ENCODE data around the gene RNF167.

RNF167 gene

DNA sequence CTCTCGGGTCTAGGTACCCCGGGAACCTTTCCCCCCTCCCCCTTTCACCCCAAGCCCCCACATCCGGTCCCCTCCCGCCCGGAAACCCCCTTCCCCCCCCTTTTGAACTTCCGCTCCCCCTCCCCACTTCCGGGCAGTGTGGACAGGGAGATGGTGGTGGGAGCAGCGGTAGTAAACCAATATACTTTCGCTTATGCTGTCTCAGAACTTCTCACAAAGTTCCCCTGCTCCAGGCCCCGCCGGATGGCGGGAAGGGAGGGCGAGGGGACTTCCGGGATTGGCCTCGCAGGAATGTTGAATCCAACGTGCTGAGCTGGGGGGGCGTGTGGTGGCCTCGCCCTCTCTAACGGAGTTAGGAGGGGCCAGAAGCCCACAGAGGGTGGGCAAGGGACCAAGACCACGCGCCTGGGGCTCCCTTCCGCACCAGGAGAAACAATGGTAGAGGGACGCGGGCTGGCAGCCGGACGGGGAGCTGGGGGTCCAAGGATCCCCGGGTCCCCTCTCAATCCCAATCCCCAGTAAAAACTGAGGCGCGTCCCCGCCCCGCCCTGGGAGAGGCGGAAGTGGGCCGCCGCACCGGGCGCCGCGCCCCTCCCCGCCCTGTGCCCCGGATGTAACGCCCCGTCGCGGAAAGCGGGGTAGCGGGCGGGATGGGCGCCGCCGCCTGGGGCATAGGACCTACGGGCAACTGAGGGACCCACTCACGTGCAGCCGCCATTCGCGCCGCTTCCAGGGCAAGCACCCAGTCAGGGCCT lies 7.5 kb downstream of the RNF167 start:
- Histone ChIP-seq H3K27me3 (ENCODE audit: low read depth, low read length) (no peaks in the 10 kb centered on the region), H3K27ac (ENCODE audit: low read length) (peak overlapping the region; percentile 100), H3K4me3 (ENCODE audit: low read length) (peak overlapping the region; percentile 99), H4K20me1 (ENCODE audit: insufficient read depth, low read length) (peaks cover 30% of the 10 kb centered on the region), H3K79me2 (ENCODE audit: low read length) (peaks cover 77% of the 10 kb centered on the region), H3K4me1 (ENCODE audit: low read length) (peaks cover 39% of the 10 kb centered on the region), H3K9me3 (ENCODE audit: insufficient read depth, low read length) (no peaks in the 10 kb centered on the region), H2AFZ (ENCODE audit: low read depth, low read length) (no peak overlapping the region), H3K4me2 (ENCODE audit: low read length) (peak overlapping the region; percentile 98), H3K9ac (ENCODE audit: low read length) (peak overlapping the region; percentile 100), H3K36me3 (replicated peaks; ENCODE audit: low read depth, low read length) (peaks cover 48% of the 10 kb centered on the region)
- TF ChIP-seq EZH2phosphoT487 (IDR thresholded peaks at IDR 0.05; ENCODE audit: low read depth) = no peak
- TF ChIP-seq, protein P1, sequence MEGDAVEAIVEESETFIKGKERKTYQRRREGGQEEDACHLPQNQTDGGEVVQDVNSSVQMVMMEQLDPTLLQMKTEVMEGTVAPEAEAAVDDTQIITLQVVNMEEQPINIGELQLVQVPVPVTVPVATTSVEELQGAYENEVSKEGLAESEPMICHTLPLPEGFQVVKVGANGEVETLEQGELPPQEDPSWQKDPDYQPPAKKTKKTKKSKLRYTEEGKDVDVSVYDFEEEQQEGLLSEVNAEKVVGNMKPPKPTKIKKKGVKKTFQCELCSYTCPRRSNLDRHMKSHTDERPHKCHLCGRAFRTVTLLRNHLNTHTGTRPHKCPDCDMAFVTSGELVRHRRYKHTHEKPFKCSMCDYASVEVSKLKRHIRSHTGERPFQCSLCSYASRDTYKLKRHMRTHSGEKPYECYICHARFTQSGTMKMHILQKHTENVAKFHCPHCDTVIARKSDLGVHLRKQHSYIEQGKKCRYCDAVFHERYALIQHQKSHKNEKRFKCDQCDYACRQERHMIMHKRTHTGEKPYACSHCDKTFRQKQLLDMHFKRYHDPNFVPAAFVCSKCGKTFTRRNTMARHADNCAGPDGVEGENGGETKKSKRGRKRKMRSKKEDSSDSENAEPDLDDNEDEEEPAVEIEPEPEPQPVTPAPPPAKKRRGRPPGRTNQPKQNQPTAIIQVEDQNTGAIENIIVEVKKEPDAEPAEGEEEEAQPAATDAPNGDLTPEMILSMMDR (IDR thresholded peaks at IDR 0.05; ENCODE audit: low read depth, low read length) = no peak

DNA sequence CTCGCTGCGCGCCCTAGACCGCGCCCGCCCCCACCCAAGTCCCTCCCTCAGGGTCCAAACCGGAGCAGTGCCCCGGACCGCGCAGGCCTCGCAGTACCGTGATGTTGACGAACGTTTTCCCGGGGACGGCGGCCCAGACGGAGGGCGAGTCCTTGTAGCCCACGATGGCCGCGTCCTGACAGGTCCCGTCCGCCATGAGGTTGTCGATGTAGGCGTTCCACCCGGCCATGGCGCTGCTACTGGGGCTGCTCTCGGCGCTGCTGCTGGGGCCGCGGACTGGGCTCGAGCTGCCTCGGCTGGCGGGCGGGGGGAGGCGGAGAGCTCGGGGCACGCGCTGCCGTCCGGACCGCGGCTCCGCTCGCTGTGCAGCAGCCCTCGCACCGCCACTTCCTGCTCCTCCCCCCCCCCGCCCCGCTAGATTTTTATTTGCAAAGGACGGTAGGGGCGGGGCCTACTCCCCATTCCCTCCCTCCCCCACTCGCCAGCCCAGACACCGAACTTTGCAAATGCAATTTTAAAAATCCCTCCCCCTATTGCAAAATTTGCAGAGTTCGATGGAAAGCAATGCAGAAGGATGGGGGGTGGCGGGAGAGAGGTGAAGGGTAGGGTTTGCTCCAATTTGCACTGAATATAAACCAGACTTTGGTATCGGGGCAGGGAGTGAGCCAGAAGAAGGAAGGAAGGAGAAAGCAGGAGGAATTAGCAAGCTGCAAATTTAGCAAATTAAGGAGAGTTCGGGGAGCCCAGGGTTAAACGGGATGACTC lies 8.3 kb downstream of the RNF167 start, which contains the start of gene PFN1:
Gene PFN1, minus strand, starts transcription at position 365 of the 765 bp plus-strand sequence. Its CDS starts 136 bp downstream, at position 229.
- H4K20me1 ChIP-seq (ENCODE audit: insufficient read depth, low read length) = peaks cover 30% of the 10 kb centered on the region
- H3K4me3 ChIP-seq (ENCODE audit: low read length) = peak within 1 kb of the TSS; percentile 99
- TF ChIP-seq, protein P1 (IDR thresholded peaks at IDR 0.05; ENCODE audit: low read depth, low read length) = no peak
- no peak for TF ChIP-seq EZH2phosphoT487 (IDR thresholded peaks at IDR 0.05; ENCODE audit: low read depth)
- peaks cover 40% of the 10 kb centered on the region for H3K36me3 ChIP-seq (replicated peaks; ENCODE audit: low read depth, low read length)
- peak within 1 kb of the TSS; percentile 100 for H3K27ac ChIP-seq (ENCODE audit: low read length)
- peak within 1 kb of the TSS; percentile 84 for H3K4me2 ChIP-seq (ENCODE audit: low read length)
- no peak within 1 kb of the TSS for H2AFZ ChIP-seq (ENCODE audit: low read depth, low read length)
- peaks cover 39% of the 10 kb centered on the region for H3K4me1 ChIP-seq (ENCODE audit: low read length)
- no peaks in the 10 kb centered on the region for H3K9me3 ChIP-seq (ENCODE audit: insufficient read depth, low read length)
- no peaks in the 10 kb centered on the region for H3K27me3 ChIP-seq (ENCODE audit: low read depth, low read length)
- H3K9ac ChIP-seq (ENCODE audit: low read length) = peak within 1 kb of the TSS; percentile 100
- peaks cover 69% of the 10 kb centered on the region for H3K79me2 ChIP-seq (ENCODE audit: low read length)

DNA sequence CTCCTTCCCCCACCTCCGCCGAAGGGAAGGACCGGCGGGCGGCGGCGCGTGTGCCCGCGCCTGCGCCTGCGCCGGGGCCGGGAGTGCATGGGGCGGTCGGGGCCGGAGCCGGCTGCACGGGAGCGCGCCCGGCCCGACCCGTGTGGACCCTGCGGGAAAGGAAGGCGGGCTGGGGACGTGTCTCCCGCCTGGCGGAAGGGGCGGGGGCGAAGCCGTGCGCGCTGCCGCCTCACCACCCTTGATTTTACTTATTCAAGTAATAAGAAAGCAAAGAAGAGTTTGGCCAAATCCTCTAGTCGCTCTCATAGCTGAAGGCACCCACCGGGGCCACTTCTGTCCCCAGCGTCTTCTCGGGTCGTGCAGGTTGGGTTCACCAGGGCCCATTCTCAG lies 8.9 kb downstream of the RNF167 start:
- H3K79me2 ChIP-seq (ENCODE audit: low read length) = peaks cover 64% of the 10 kb centered on the region
- H2AFZ ChIP-seq (ENCODE audit: low read depth, low read length) = no peak overlapping the region

More for the DNA sequence above, 8.9 kb downstream of the RNF167 start:
- Histone ChIP-seq H3K9ac (ENCODE audit: low read length) (peak overlapping the region; percentile 100), H3K27me3 (ENCODE audit: low read depth, low read length) (no peaks in the 10 kb centered on the region), H3K27ac (ENCODE audit: low read length) (peak overlapping the region; percentile 100), H3K9me3 (ENCODE audit: insufficient read depth, low read length) (no peaks in the 10 kb centered on the region), H3K4me1 (ENCODE audit: low read length) (peaks cover 38% of the 10 kb centered on the region), H4K20me1 (ENCODE audit: insufficient read depth, low read length) (peaks cover 27% of the 10 kb centered on the region), H3K4me2 (ENCODE audit: low read length) (peak overlapping the region; percentile 84), H3K4me3 (ENCODE audit: low read length) (peak overlapping the region; percentile 99), H3K36me3 (replicated peaks; ENCODE audit: low read depth, low read length) (peaks cover 37% of the 10 kb centered on the region)
- TF ChIP-seq, protein P1 (IDR thresholded peaks at IDR 0.05; ENCODE audit: low read depth, low read length) = no peak
- no peak for TF ChIP-seq EZH2phosphoT487 (IDR thresholded peaks at IDR 0.05; ENCODE audit: low read depth)
